Neural progenitor cell (in vitro differentiated cells): ENCODE results near the gene SLC24A1. TPM values are rescaled to one million over a fixed set of nuclear protein-coding genes. Genes with fewer than 3 reads are reported as not detected.
A peak's percentile ranks its signal among the peaks of the same experiment; 100 is the strongest.

Experiments used
- DNase-seq: peaks from one replicate; pipeline ENCODE4 v3.0.0-alpha.2; 2016; ENCODE audit warnings: low spot score
- H2AFZ ChIP-seq: fragments of 200-600 bp; sonication (generic); replicated peaks from 2 replicates; pipeline ENCODE4 v1.6.1; 2016; ENCODE audit warnings: antibody characterized with exemption
- H3F3A ChIP-seq: fragments of 200-600 bp; sonication (generic); 2 replicates; pipeline ENCODE4 v1.6.1; 2016; ENCODE audit warnings: antibody characterized with exemption, low read depth
- H3K27ac ChIP-seq: fragments of 200-600 bp; sonication (generic); 2 replicates; pipeline ENCODE4 v1.5.1; 2016; ENCODE audit warnings: mild to moderate bottlenecking
- H3K27me3 ChIP-seq: fragments of 200-600 bp; sonication (generic); 2 replicates; pipeline ENCODE4 v1.6.1; 2016; ENCODE audit warnings: mild to moderate bottlenecking, moderate library complexity
- H3K36me3 ChIP-seq: fragments of 200-600 bp; sonication (generic); 2 replicates; pipeline ENCODE4 v1.5.1; 2016
- H3K4me1 ChIP-seq: fragments of 200-600 bp; sonication (generic); 2 replicates; pipeline ENCODE4 v1.6.1; 2016; ENCODE audit warnings: mixed run types
- H3K4me2 ChIP-seq: fragments of 200-600 bp; sonication (generic); 2 replicates; pipeline ENCODE4 v1.6.1; 2016
- H3K4me3 ChIP-seq: fragments of 200-600 bp; sonication (generic); 2 replicates; pipeline ENCODE4 v1.5.1; 2016
- H3K79me2 ChIP-seq: fragments of 200-600 bp; sonication (generic); 2 replicates; pipeline ENCODE4 v1.6.1; 2016; ENCODE audit warnings: low read depth
- H3K9ac ChIP-seq: fragments of 200-600 bp; sonication (generic); 2 replicates; pipeline ENCODE4 v1.6.1; 2016
- H3K9me3 ChIP-seq: fragments of 200-600 bp; sonication (generic); 2 replicates; pipeline ENCODE4 v1.5.1; 2016; ENCODE audit warnings: low read depth
- H4K20me1 ChIP-seq: fragments of 200-600 bp; sonication (generic); 2 replicates; pipeline ENCODE4 v1.6.1; 2016; ENCODE audit warnings: low read depth
- H3K27ac Mint-ChIP-seq: 3 replicates; pipeline ENCODE4 v1.8.0; 2021; ENCODE audit warnings: mixed read lengths
- H3K27me3 Mint-ChIP-seq: 2 replicates; pipeline ENCODE4 v1.8.0; 2022; ENCODE audit warnings: low read depth, mild to moderate bottlenecking, inconsistent platforms, moderate library complexity, mixed read lengths; ENCODE audit not compliant: insufficient read depth
- H3K36me3 Mint-ChIP-seq: 3 replicates; pipeline ENCODE4 v1.8.0; 2021; ENCODE audit warnings: mixed read lengths
- H3K4me1 Mint-ChIP-seq: 3 replicates; pipeline ENCODE4 v1.8.0; 2021; ENCODE audit warnings: mixed read lengths
- H3K4me3 Mint-ChIP-seq: 3 replicates; pipeline ENCODE4 v1.8.0; 2021; ENCODE audit warnings: mild to moderate bottlenecking, moderate library complexity, mixed read lengths
- H3K9me3 Mint-ChIP-seq: 3 replicates; pipeline ENCODE4 v1.8.0; 2020; ENCODE audit warnings: mixed read lengths
- CTCF ChIP-seq: fragments of 200-600 bp; sonication (generic); IDR thresholded peaks from 2 replicates; pipeline ENCODE4 v1.5.1; 2017; ENCODE audit warnings: antibody characterized with exemption, mild to moderate bottlenecking
- EZH2 ChIP-seq: fragments of 200-600 bp; sonication (generic); IDR thresholded peaks from 2 replicates; pipeline ENCODE4 v1.6.1; 2017; ENCODE audit warnings: antibody characterized with exemption, mild to moderate bottlenecking, moderate library complexity
- EZH2phosphoT487 ChIP-seq: fragments of 200-600 bp; sonication (generic); IDR thresholded peaks from 2 replicates; pipeline ENCODE4 v1.6.1; 2017; ENCODE audit warnings: antibody characterized with exemption
- total RNA-seq: library from RNA; depleted of rRNA; stranded (reverse); fragments of >200 nt; gene quantifications from 2 replicates; pipeline ENCODE4 v1.2.3, GENCODE V29; 2015; ENCODE audit warnings: low replicate concordance

SLC24A1 gene
- total RNA-seq, 1 donor from 2014 or later: 10.6 TPM

GRCh38 chr15:65587094-65587493 is 34.6 kb upstream of the SLC24A1 start:
- no peaks in the 10 kb centered on the region for H3F3A ChIP-seq
- H3K4me3 Mint-ChIP-seq: no peak overlapping the region
- no peak overlapping the region for H3K9ac ChIP-seq
- no peak overlapping the region for H2AFZ ChIP-seq
- TF ChIP-seq EZH2 (no peak), EZH2phosphoT487 (no peak), CTCF (no peak)
- peaks cover 8% of the 10 kb centered on the region for H3K36me3 ChIP-seq
- no peaks in the 10 kb centered on the region for H3K79me2 ChIP-seq
- H3K4me1 ChIP-seq: no peaks in the 10 kb centered on the region
- no peak overlapping the region for H3K4me2 ChIP-seq
- no peak for DNase-seq
- peaks cover 20% of the 10 kb centered on the region for H3K36me3 Mint-ChIP-seq
- H3K4me1 Mint-ChIP-seq: peaks cover 35% of the 10 kb centered on the region
- H3K27me3 Mint-ChIP-seq: no peaks in the 10 kb centered on the region
- no peaks in the 10 kb centered on the region for H3K27me3 ChIP-seq
- peak overlapping the region; percentile 29 for H3K27ac Mint-ChIP-seq
- H3K9me3 Mint-ChIP-seq: no peaks in the 10 kb centered on the region
- no peak overlapping the region for H3K4me3 ChIP-seq
- H3K27ac ChIP-seq: no peak overlapping the region
- no peaks in the 10 kb centered on the region for H3K9me3 ChIP-seq
- no peaks in the 10 kb centered on the region for H4K20me1 ChIP-seq

GRCh38 chr15:65595960-65596359 is 25.8 kb upstream of the SLC24A1 start:
- Histone ChIP-seq H2AFZ (no peak overlapping the region), H3K9ac (no peak overlapping the region), H3K4me1 (no peaks in the 10 kb centered on the region), H3K4me2 (no peak overlapping the region), H3K27me3 (no peaks in the 10 kb centered on the region), H3K79me2 (no peaks in the 10 kb centered on the region), H3K4me3 (no peak overlapping the region), H3F3A (no peaks in the 10 kb centered on the region), H3K36me3 (peaks cover 14% of the 10 kb centered on the region), H4K20me1 (no peaks in the 10 kb centered on the region), H3K27ac (no peak overlapping the region), H3K9me3 (no peaks in the 10 kb centered on the region)
- no peak overlapping the region for H3K27ac Mint-ChIP-seq
- TF ChIP-seq CTCF: peak; percentile 56
- TF ChIP-seq EZH2phosphoT487: no peak
- no peak for TF ChIP-seq EZH2
- H3K9me3 Mint-ChIP-seq: no peaks in the 10 kb centered on the region
- no peak overlapping the region for H3K4me3 Mint-ChIP-seq
- H3K4me1 Mint-ChIP-seq: no peaks in the 10 kb centered on the region
- peaks cover 19% of the 10 kb centered on the region for H3K36me3 Mint-ChIP-seq
- H3K27me3 Mint-ChIP-seq: no peaks in the 10 kb centered on the region
- peak; percentile 41 for DNase-seq

DNA sequence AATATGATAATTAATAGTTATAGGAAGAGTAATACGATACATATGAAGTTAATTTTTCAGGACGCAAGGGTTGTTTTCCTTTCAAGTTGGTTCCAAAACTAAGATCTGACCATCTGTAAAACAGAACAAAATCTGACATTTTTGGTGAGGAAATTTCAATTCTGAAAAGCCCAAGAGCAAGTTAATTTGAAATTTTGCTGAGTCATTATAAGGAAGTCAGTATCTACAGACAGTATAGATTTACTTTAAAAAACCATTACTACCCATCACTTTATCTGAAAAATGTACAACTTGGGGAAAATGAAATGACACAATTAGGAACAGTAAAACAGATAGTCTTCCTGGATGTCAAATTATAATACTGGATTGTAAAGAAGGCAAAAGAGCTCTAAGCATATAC is 23.3 kb upstream of the SLC24A1 start:
- Mint-ChIP-seq H3K36me3 (peaks cover 18% of the 10 kb centered on the region), H3K9me3 (no peaks in the 10 kb centered on the region), H3K27me3 (no peaks in the 10 kb centered on the region), H3K4me1 (peaks cover 2% of the 10 kb centered on the region), H3K27ac (no peak overlapping the region), H3K4me3 (no peak overlapping the region)
- peaks cover 11% of the 10 kb centered on the region for H3K36me3 ChIP-seq
- H3K9me3 ChIP-seq: no peaks in the 10 kb centered on the region
- H3K9ac ChIP-seq: no peak overlapping the region
- no peak for TF ChIP-seq EZH2
- TF ChIP-seq CTCF: no peak
- no peak for TF ChIP-seq EZH2phosphoT487
- H3K27ac ChIP-seq: no peak overlapping the region
- no peak overlapping the region for H2AFZ ChIP-seq
- no peak for DNase-seq
- no peaks in the 10 kb centered on the region for H4K20me1 ChIP-seq
- H3K4me3 ChIP-seq: no peak overlapping the region
- H3K4me2 ChIP-seq: no peak overlapping the region
- no peaks in the 10 kb centered on the region for H3K4me1 ChIP-seq
- no peaks in the 10 kb centered on the region for H3K79me2 ChIP-seq
- H3F3A ChIP-seq: no peaks in the 10 kb centered on the region
- H3K27me3 ChIP-seq: no peaks in the 10 kb centered on the region
